K562 (cell line): Measurements from ENCODE around the gene P2RY11. TPM values are rescaled to one million over a fixed set of nuclear protein-coding genes. Genes with fewer than 3 reads are reported as not detected.

Experiments
- CHD2 ChIP-seq: IDR thresholded peaks from 2 replicates; pipeline ENCODE4 v1.6.1; 2011; ENCODE audit warnings: low read depth, low read length
- E2F8 ChIP-seq: fragments of 450-650 bp; IDR thresholded peaks from 2 replicates; pipeline ENCODE4 v1.7.1; 2018; ENCODE audit warnings: mild to moderate bottlenecking, low read depth; ENCODE audit not compliant: partially characterized antibody
- ELF4 ChIP-seq: fragments of 450-650 bp; formaldehyde crosslinking; IDR thresholded peaks from 2 replicates; pipeline ENCODE4 v1.4.0; 2022; ENCODE audit warnings: missing genetic modification characterization
- ILF3 ChIP-seq: fragments of 450-650 bp; IDR thresholded peaks from 2 replicates; pipeline ENCODE4 v1.6.1; 2018; ENCODE audit warnings: antibody characterized with exemption, mild to moderate bottlenecking, moderate library complexity, borderline replicate concordance
- KDM4B ChIP-seq, 2 experiments: fragments of 450-650 bp in 1 of 2; sonication (generic) in 1 of 2; IDR thresholded peaks; 2 replicates each; pipeline ENCODE4 v1.6.1; 2016 to 2017; ENCODE audit warnings: borderline replicate concordance in 2 of 2, antibody characterized with exemption in 1 of 2, low read depth in 1 of 2, mild to moderate bottlenecking in 1 of 2
- MNT ChIP-seq, 2 experiments: fragments of 450-650 bp; conservative IDR thresholded peaks; 2 replicates each; pipeline ENCODE4 v1.6.1; 2017; ENCODE audit warnings: mild to moderate bottlenecking in 2 of 2, moderate library complexity in 2 of 2
- MYNN ChIP-seq, 2 experiments: sonication (generic); formaldehyde crosslinking in 1 of 2; IDR thresholded peaks; 2 replicates each; pipeline versions ENCODE4 v1.5.0 to v1.6.1; 2016 to 2020; ENCODE audit warnings: antibody characterized with exemption in 1 of 2, missing genetic modification reagents in 1 of 2
- NCOA4 ChIP-seq: fragments of 450-650 bp; IDR thresholded peaks from 2 replicates; pipeline ENCODE4 v1.6.1; 2018; ENCODE audit warnings: mild to moderate bottlenecking; ENCODE audit not compliant: partially characterized antibody
- NR2C1 ChIP-seq, 2 experiments: fragments of 450-650 bp; IDR thresholded peaks; 2 replicates each; pipeline ENCODE4 v1.6.1; 2017; ENCODE audit warnings: mild to moderate bottlenecking in 2 of 2, antibody characterized with exemption in 1 of 2, inconsistent platforms in 1 of 2, missing compliant biosample characterization in 1 of 2, missing genetic modification characterization in 1 of 2
- POLR2A ChIP-seq: fragments of 450-650 bp; conservative IDR thresholded peaks from 2 replicates; pipeline ENCODE4 v1.6.1; 2016
- POLR2AphosphoS2 ChIP-seq: IDR thresholded peaks from 2 replicates; pipeline ENCODE4 v1.6.1; 2012; ENCODE audit warnings: low read length, improper control_type of control experiment
- SFPQ ChIP-seq: fragments of 200-400 bp; formaldehyde crosslinking; IDR thresholded peaks from 2 replicates; pipeline ENCODE4 v1.6.1; 2017; ENCODE audit warnings: mild to moderate bottlenecking, low read depth, low read length, moderate library complexity
- SNRNP70 ChIP-seq: fragments of 200-400 bp; formaldehyde crosslinking; optimal IDR thresholded peaks from 2 replicates; pipeline ENCODE3; 2017; ENCODE audit warnings: low read depth, low read length
- SUPT5H ChIP-seq: fragments of 450-650 bp; IDR thresholded peaks from 2 replicates; pipeline ENCODE4 v1.6.1; 2016
- TAF15 ChIP-seq: fragments of 200-400 bp; formaldehyde crosslinking; IDR thresholded peaks from 2 replicates; pipeline ENCODE4 v1.6.1; 2017; ENCODE audit warnings: mild to moderate bottlenecking, low read depth, low read length, moderate library complexity
- THAP12 ChIP-seq: fragments of 250-450 bp; sonication (Bioruptor Pico); IDR thresholded peaks from 2 replicates; pipeline ENCODE4 v1.9.0; 2021; ENCODE audit warnings: mild to moderate bottlenecking, inconsistent platforms
- ZNF444 ChIP-seq: fragments of 250-450 bp; sonication (Bioruptor Pico); IDR thresholded peaks from 2 replicates; pipeline ENCODE4 v1.4.0; 2020; ENCODE audit warnings: mild to moderate bottlenecking, moderate library complexity
- ZNF584 ChIP-seq: fragments of 200-800 bp; sonication (Bioruptor generic); IDR thresholded peaks from 2 replicates; pipeline ENCODE4 v1.6.1; 2016; ENCODE audit warnings: low read depth, mild to moderate bottlenecking, missing genetic modification characterization, missing compliant biosample characterization
- ZNF77 ChIP-seq: fragments of 250-450 bp; sonication (Bioruptor Pico); IDR thresholded peaks from 2 replicates; pipeline ENCODE4 v1.5.0; 2020
- polyA plus RNA-seq, 8 experiments: library from polyadenylated mRNA; depleted of rRNA in 4 of 8; stranded (reverse) in 5 of 8; unstranded in 3 of 8; fragments of >200 nt; fragmentation: Nextera tagmentation in 2 of 8; fragmentation: Illumina TruSeq in 1 of 8; extraction: Ambion mirVana in 2 of 8; extraction: Trizol in 1 of 8; gene quantifications; 2 replicates each; pipeline versions ENCODE4 v1.2.1 to v1.2.3, GENCODE V29; 2011 to 2014; ENCODE audit warnings: inconsistent platforms in 1 of 8, missing spikeins in 1 of 8
- total RNA-seq, 7 experiments: library from RNA; depleted of rRNA in 6 of 7; stranded (reverse); fragments of >200 nt in 6 of 7; fragmentation: Illumina TruSeq in 2 of 7; extraction: Trizol in 2 of 7; gene quantifications; 2 replicates each; pipeline versions ENCODE4 v1.2.1 to v1.2.3, GENCODE V29; 2011 to 2021; ENCODE audit warnings: low replicate concordance in 1 of 7

Gene P2RY11
- total and polyA plus RNA-seq, 9 of the 15 experiments (the other 6 are each of a cell fraction or from before 2014, with no cell fraction given), result 0.03 to 10.1 (median 1.5) TPM

- TF ChIP-seq CHD2, result 0 out of 2 replicates have a peak, but pooled peaks have one; percentile 22
- peak; percentile 79; the same call in 1 of the 2 replicates for TF ChIP-seq ZNF77 (CRISPR knock-in tag)
- no peak for TF ChIP-seq ZNF444 (CRISPR knock-in tag)
- TF ChIP-seq SNRNP70, result peak; percentile 67
- TF ChIP-seq ELF4 (CRISPR knock-in tag), result 0 out of 2 replicates have a peak, but pooled peaks have one; percentile 5
- TF ChIP-seq POLR2AphosphoS2, result peak; percentile 19; the same call in 1 of the 2 replicates
- TF ChIP-seq MNT (conservative IDR thresholded peaks at IDR 0.05), result no peak
- TF ChIP-seq TAF15, result no peak
- peak; percentile 60 for TF ChIP-seq POLR2A
- peak; percentile 79; the same call in 1 of the 2 replicates for TF ChIP-seq ILF3
- TF ChIP-seq THAP12, result peak; percentile 62; the same call in 1 of the 2 replicates
- TF ChIP-seq NR2C1 (IDR thresholded peaks at IDR 0.05), result no peak
- no peak for TF ChIP-seq NR2C1 (tag; IDR thresholded peaks at IDR 0.05)
- no peak for TF ChIP-seq E2F8
- TF ChIP-seq MYNN (IDR thresholded peaks at IDR 0.05), result peak; percentile 61
- TF ChIP-seq MYNN (CRISPR knock-in tag; IDR thresholded peaks at IDR 0.05), result no peak
- TF ChIP-seq SUPT5H, result peak; percentile 78
- no peak for TF ChIP-seq SFPQ
- no peak for TF ChIP-seq KDM4B (IDR thresholded peaks at IDR 0.05; ENCODE audit: borderline replicate concordance in 2 of 2, low read depth in 1 of 2)
- TF ChIP-seq ZNF584 (CRISPR knock-in tag), result no peak
- TF ChIP-seq NCOA4, result no peak
These were observed 706 bp downstream of the P2RY11 start (continued) for GRCh38 chr19:10112037-10112761.
